ENCODE results near the gene FAM20B. TPM values are rescaled to one million over a fixed set of nuclear protein-coding genes. Genes with fewer than 3 reads are reported as not detected.

FAM20B gene
- total and polyA plus RNA-seq, 2 of the 13 experiments (the other 11 are each of a cell fraction or from before 2014, with no cell fraction given), result 13.8 to 26.9 TPM

DNA sequence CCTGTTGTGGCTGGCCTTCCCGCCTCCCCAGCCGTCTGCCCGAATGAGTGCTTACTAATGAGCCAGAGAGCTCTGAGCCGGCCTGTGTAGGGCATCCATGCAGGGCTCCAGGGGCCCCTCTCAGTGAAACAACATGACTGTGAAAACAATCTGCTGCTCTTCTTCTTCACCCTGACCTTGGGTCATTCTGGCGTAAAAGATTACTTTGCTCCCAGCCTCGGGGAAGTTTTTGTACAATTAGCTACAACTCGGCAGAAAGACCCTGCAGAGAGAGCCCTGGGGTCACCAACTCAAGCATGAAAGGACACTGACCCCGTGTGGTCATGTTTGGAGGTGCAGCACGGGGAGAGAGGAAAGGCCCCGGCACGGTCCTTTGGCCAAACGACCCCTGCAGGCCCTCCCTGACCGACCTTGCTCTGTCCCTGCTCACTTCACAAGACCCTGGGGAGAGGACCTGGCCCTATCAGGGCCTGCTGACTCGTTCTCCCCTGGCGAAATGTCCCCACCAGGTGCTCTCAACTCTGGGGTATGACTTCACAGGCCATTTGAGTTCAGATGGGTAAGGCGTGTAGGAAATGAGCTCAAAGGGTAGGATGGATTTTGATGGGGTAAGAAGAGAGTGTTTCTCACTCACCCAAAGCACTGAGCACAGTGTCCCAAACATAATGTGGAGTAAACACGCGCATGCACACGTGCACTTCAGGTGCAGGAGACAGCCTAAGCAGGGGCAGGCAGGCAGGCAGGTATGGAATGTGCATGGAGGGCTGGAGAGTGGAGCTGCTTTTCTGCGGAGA, 22.9 kb upstream of the FAM20B start (continued):
- TF ChIP-seq, protein P1, sequence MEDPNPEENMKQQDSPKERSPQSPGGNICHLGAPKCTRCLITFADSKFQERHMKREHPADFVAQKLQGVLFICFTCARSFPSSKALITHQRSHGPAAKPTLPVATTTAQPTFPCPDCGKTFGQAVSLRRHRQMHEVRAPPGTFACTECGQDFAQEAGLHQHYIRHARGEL (CRISPR knock-in tag; IDR thresholded peaks at IDR 0.05), result peak; percentile 61; the same call in 1 of the 2 replicates
- TF ChIP-seq ZNF234 (CRISPR knock-in tag; conservative IDR thresholded peaks at IDR 0.05) (no peak), ZNF569 (CRISPR knock-in tag; IDR thresholded peaks at IDR 0.05; ENCODE audit: borderline replicate concordance) (no peak), KDM3A (CRISPR knock-in tag; IDR thresholded peaks at IDR 0.05; ENCODE audit: low read depth) (0 out of 2 replicates have a peak, but pooled peaks have one; percentile 67), KLF13 (CRISPR knock-in tag; IDR thresholded peaks at IDR 0.05) (no peak), ZBTB20 (CRISPR knock-in tag; IDR thresholded peaks at IDR 0.05; ENCODE audit: borderline replicate concordance, low read depth) (no peak), ASH2L (IDR thresholded peaks at IDR 0.05; ENCODE audit: insufficient read length, low read depth, low read length) (no peak), ZNF263 (CRISPR knock-in tag; IDR thresholded peaks at IDR 0.05) (no peak), ZNF232 (CRISPR knock-in tag; IDR thresholded peaks at IDR 0.05; ENCODE audit: borderline replicate concordance) (no peak), ZNF558 (CRISPR knock-in tag; IDR thresholded peaks at IDR 0.05; ENCODE audit: borderline replicate concordance) (no peak), MIER2 (CRISPR knock-in tag; IDR thresholded peaks at IDR 0.05) (no peak), NFE2L1 (CRISPR knock-in tag; IDR thresholded peaks at IDR 0.05; ENCODE audit: borderline replicate concordance) (no peak), MXD4 (CRISPR knock-in tag; IDR thresholded peaks at IDR 0.05) (0 out of 2 replicates have a peak, but pooled peaks have one; percentile 55), PRPF4 (IDR thresholded peaks at IDR 0.05; ENCODE audit: low read depth, low read length, poor library complexity, severe bottlenecking) (no peak), SRY (CRISPR knock-in tag; IDR thresholded peaks at IDR 0.05) (peak; percentile 75; the same call in 1 of the 2 replicates), ZNF737 (CRISPR knock-in tag; IDR thresholded peaks at IDR 0.05; ENCODE audit: borderline replicate concordance) (no peak), RBAK (CRISPR knock-in tag; IDR thresholded peaks at IDR 0.05) (no peak), SAFB2 (CRISPR knock-in tag; IDR thresholded peaks at IDR 0.05; ENCODE audit: borderline replicate concordance, low read depth) (no peak), MAF1 (CRISPR knock-in tag; IDR thresholded peaks at IDR 0.05; ENCODE audit: borderline replicate concordance) (no peak), CREM (IDR thresholded peaks at IDR 0.05) (no peak), CREM (CRISPR knock-in tag; IDR thresholded peaks at IDR 0.05) (no peak), ZNF747 (CRISPR knock-in tag; IDR thresholded peaks at IDR 0.05; ENCODE audit: borderline replicate concordance) (no peak), NPAS2 (CRISPR knock-in tag; IDR thresholded peaks at IDR 0.05; ENCODE audit: borderline replicate concordance) (no peak)
- TF ChIP-seq, protein P2, sequence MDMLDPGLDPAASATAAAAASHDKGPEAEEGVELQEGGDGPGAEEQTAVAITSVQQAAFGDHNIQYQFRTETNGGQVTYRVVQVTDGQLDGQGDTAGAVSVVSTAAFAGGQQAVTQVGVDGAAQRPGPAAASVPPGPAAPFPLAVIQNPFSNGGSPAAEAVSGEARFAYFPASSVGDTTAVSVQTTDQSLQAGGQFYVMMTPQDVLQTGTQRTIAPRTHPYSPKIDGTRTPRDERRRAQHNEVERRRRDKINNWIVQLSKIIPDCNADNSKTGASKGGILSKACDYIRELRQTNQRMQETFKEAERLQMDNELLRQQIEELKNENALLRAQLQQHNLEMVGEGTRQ (IDR thresholded peaks at IDR 0.05; ENCODE audit: low read depth, low read length), result no peak
- TF ChIP-seq, protein P2 (CRISPR knock-in tag; IDR thresholded peaks at IDR 0.05; ENCODE audit: borderline replicate concordance), result no peak
- TF ChIP-seq, protein P3, sequence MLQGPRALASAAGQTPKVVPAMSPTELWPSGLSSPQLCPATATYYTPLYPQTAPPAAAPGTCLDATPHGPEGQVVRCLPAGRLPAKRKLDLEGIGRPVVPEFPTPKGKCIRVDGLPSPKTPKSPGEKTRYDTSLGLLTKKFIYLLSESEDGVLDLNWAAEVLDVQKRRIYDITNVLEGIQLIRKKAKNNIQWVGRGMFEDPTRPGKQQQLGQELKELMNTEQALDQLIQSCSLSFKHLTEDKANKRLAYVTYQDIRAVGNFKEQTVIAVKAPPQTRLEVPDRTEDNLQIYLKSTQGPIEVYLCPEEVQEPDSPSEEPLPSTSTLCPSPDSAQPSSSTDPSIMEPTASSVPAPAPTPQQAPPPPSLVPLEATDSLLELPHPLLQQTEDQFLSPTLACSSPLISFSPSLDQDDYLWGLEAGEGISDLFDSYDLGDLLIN (CRISPR knock-in tag; IDR thresholded peaks at IDR 0.05; ENCODE audit: borderline replicate concordance), result no peak
